ENCODE measurements around the gene TRAPPC11. TPM values are rescaled to one million over a fixed set of nuclear protein-coding genes. Genes with fewer than 3 reads are reported as not detected.

The TRAPPC11 gene
- polyA plus RNA-seq, 1 of the 3 experiments (the other 2 are of a cell fraction), result 18.8 TPM

DNA sequence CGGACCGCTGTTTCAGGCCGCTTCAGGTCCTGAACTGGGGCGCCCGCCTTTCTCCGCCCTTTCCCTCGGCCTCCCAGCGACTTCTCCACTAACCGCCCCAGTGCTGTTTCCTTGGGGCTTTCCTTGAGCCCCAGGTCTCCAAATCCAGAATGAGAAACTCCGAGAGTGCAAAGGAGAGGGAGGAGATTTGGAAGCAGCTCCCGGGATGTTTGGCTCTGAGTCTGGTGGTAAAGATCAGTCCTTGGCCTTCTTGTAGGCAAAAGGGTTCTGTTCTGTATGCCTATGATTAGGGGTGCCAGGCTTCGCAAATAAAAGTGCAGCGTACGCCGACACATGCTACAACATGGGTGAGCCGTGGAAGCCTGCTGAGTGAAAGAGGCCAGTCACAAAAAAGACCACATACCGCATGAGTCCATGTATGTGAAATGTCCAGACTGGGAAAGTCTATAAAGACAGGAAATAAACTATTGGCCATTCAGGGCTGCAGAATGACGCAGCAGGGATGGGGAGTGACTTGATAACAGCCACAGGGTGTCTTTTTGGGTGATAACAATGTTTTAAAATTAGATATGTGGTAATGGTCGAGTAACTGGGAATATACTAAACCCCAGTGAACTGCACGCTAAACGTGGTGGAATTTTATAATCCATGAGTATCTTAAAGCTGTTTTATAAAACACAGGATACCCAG is 99.8 kb downstream of the TRAPPC11 start:
- no peaks in the 10 kb centered on the region for H3F3A ChIP-seq (replicated peaks; ENCODE audit: insufficient read depth)
- TF ChIP-seq NRF1 (IDR thresholded peaks at IDR 0.05; ENCODE audit: low read depth, low read length), result no peak
- TF ChIP-seq, protein P1, sequence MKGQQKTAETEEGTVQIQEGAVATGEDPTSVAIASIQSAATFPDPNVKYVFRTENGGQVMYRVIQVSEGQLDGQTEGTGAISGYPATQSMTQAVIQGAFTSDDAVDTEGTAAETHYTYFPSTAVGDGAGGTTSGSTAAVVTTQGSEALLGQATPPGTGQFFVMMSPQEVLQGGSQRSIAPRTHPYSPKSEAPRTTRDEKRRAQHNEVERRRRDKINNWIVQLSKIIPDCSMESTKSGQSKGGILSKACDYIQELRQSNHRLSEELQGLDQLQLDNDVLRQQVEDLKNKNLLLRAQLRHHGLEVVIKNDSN (IDR thresholded peaks at IDR 0.05; ENCODE audit: borderline replicate concordance, low read depth), result no peak
- no peak for TF ChIP-seq RFX5 (IDR thresholded peaks at IDR 0.05; ENCODE audit: low read length)
- TF ChIP-seq, protein P2, sequence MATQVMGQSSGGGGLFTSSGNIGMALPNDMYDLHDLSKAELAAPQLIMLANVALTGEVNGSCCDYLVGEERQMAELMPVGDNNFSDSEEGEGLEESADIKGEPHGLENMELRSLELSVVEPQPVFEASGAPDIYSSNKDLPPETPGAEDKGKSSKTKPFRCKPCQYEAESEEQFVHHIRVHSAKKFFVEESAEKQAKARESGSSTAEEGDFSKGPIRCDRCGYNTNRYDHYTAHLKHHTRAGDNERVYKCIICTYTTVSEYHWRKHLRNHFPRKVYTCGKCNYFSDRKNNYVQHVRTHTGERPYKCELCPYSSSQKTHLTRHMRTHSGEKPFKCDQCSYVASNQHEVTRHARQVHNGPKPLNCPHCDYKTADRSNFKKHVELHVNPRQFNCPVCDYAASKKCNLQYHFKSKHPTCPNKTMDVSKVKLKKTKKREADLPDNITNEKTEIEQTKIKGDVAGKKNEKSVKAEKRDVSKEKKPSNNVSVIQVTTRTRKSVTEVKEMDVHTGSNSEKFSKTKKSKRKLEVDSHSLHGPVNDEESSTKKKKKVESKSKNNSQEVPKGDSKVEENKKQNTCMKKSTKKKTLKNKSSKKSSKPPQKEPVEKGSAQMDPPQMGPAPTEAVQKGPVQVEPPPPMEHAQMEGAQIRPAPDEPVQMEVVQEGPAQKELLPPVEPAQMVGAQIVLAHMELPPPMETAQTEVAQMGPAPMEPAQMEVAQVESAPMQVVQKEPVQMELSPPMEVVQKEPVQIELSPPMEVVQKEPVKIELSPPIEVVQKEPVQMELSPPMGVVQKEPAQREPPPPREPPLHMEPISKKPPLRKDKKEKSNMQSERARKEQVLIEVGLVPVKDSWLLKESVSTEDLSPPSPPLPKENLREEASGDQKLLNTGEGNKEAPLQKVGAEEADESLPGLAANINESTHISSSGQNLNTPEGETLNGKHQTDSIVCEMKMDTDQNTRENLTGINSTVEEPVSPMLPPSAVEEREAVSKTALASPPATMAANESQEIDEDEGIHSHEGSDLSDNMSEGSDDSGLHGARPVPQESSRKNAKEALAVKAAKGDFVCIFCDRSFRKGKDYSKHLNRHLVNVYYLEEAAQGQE (IDR thresholded peaks at IDR 0.05; ENCODE audit: low read depth, low read length), result no peak
- TF ChIP-seq TCF12 (IDR thresholded peaks at IDR 0.05), result no peak
- TF ChIP-seq FOSL2 (IDR thresholded peaks at IDR 0.05; ENCODE audit: borderline replicate concordance, low read depth), result no peak
- no peak for TF ChIP-seq EZH2phosphoT487 (IDR thresholded peaks at IDR 0.05; ENCODE audit: borderline replicate concordance, low read depth)
- TF ChIP-seq RXRA (IDR thresholded peaks at IDR 0.05; ENCODE audit: borderline replicate concordance, low read depth), result no peak
- no peak for TF ChIP-seq MXI1 (IDR thresholded peaks at IDR 0.05; ENCODE audit: low read depth, low read length)
- TF ChIP-seq ELF1 (IDR thresholded peaks at IDR 0.05), result no peak
- TF ChIP-seq SMC3 (IDR thresholded peaks at IDR 0.05; ENCODE audit: low read depth, low read length), result no peak
- TF ChIP-seq, protein P3, sequence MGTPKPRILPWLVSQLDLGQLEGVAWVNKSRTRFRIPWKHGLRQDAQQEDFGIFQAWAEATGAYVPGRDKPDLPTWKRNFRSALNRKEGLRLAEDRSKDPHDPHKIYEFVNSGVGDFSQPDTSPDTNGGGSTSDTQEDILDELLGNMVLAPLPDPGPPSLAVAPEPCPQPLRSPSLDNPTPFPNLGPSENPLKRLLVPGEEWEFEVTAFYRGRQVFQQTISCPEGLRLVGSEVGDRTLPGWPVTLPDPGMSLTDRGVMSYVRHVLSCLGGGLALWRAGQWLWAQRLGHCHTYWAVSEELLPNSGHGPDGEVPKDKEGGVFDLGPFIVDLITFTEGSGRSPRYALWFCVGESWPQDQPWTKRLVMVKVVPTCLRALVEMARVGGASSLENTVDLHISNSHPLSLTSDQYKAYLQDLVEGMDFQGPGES (IDR thresholded peaks at IDR 0.05; ENCODE audit: low read depth, low read length), result no peak
- no peak for TF ChIP-seq FOXM1 (IDR thresholded peaks at IDR 0.05; ENCODE audit: low read depth)
- no peak for TF ChIP-seq POLR2AphosphoS5 (IDR thresholded peaks at IDR 0.05; ENCODE audit: low read depth, low read length)
- TF ChIP-seq, protein P4, sequence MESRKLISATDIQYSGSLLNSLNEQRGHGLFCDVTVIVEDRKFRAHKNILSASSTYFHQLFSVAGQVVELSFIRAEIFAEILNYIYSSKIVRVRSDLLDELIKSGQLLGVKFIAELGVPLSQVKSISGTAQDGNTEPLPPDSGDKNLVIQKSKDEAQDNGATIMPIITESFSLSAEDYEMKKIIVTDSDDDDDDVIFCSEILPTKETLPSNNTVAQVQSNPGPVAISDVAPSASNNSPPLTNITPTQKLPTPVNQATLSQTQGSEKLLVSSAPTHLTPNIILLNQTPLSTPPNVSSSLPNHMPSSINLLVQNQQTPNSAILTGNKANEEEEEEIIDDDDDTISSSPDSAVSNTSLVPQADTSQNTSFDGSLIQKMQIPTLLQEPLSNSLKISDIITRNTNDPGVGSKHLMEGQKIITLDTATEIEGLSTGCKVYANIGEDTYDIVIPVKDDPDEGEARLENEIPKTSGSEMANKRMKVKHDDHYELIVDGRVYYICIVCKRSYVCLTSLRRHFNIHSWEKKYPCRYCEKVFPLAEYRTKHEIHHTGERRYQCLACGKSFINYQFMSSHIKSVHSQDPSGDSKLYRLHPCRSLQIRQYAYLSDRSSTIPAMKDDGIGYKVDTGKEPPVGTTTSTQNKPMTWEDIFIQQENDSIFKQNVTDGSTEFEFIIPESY (IDR thresholded peaks at IDR 0.05; ENCODE audit: borderline replicate concordance, low read depth), result no peak
- no peak for TF ChIP-seq TAF1 (IDR thresholded peaks at IDR 0.05; ENCODE audit: borderline replicate concordance, low read depth, low read length)
- TF ChIP-seq YY1 (IDR thresholded peaks at IDR 0.05; ENCODE audit: low read depth), result no peak
- TF ChIP-seq, protein P5, sequence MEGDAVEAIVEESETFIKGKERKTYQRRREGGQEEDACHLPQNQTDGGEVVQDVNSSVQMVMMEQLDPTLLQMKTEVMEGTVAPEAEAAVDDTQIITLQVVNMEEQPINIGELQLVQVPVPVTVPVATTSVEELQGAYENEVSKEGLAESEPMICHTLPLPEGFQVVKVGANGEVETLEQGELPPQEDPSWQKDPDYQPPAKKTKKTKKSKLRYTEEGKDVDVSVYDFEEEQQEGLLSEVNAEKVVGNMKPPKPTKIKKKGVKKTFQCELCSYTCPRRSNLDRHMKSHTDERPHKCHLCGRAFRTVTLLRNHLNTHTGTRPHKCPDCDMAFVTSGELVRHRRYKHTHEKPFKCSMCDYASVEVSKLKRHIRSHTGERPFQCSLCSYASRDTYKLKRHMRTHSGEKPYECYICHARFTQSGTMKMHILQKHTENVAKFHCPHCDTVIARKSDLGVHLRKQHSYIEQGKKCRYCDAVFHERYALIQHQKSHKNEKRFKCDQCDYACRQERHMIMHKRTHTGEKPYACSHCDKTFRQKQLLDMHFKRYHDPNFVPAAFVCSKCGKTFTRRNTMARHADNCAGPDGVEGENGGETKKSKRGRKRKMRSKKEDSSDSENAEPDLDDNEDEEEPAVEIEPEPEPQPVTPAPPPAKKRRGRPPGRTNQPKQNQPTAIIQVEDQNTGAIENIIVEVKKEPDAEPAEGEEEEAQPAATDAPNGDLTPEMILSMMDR (IDR thresholded peaks at IDR 0.05), result no peak
- 83% methylated on average over 21 of the region's 21 CpGs for WGBS (ENCODE audit: low lambda C conversion rate)
- no peak overlapping the region for H2AFZ ChIP-seq (ENCODE audit: low read depth)
- H3K4me1 ChIP-seq (ENCODE audit: control insufficient read depth in 1 of 2, insufficient read depth in 2 of 2, low read depth in 1 of 2, low read length in 1 of 2), result no peaks in the 10 kb centered on the region
- H3K9ac ChIP-seq, result no peak overlapping the region
- DNase-seq, result no peak
- POLR2A ChIA-PET, result no interaction called here
- H3K36me3 ChIP-seq (replicated peaks in 1 of 2; ENCODE audit: control insufficient read depth in 1 of 2, insufficient read depth in 2 of 2, low read length in 1 of 2), result no peaks in the 10 kb centered on the region
- H3K27me3 ChIP-seq (ENCODE audit: insufficient read depth), result no peaks in the 10 kb centered on the region
- no peaks in the 10 kb centered on the region for H3K9me2 ChIP-seq
- CTCF ChIA-PET, result interaction anchor here (0.7 to 1.3 kb wide), 2 partner anchors 11 to 12 kb away, joined by 3 to 4 read pairs; no protein-coding TSS in a partner anchor
- no peaks in the 10 kb centered on the region for H3K79me2 ChIP-seq (ENCODE audit: insufficient read depth)
- no peak overlapping the region for H3K4me3 ChIP-seq (ENCODE audit: low read depth in 2 of 2, low read length in 1 of 2)
- H3K27ac ChIP-seq (ENCODE audit: low read depth in 2 of 2, low read length in 1 of 2), result no peak overlapping the region
- no peaks in the 10 kb centered on the region for H4K20me1 ChIP-seq (ENCODE audit: insufficient read depth)
- no peak overlapping the region for H3K4me2 ChIP-seq
- H3K9me3 ChIP-seq, result no peaks in the 10 kb centered on the region
